ENCODE results near the gene FAM222A.

Gene FAM222A

DNA sequence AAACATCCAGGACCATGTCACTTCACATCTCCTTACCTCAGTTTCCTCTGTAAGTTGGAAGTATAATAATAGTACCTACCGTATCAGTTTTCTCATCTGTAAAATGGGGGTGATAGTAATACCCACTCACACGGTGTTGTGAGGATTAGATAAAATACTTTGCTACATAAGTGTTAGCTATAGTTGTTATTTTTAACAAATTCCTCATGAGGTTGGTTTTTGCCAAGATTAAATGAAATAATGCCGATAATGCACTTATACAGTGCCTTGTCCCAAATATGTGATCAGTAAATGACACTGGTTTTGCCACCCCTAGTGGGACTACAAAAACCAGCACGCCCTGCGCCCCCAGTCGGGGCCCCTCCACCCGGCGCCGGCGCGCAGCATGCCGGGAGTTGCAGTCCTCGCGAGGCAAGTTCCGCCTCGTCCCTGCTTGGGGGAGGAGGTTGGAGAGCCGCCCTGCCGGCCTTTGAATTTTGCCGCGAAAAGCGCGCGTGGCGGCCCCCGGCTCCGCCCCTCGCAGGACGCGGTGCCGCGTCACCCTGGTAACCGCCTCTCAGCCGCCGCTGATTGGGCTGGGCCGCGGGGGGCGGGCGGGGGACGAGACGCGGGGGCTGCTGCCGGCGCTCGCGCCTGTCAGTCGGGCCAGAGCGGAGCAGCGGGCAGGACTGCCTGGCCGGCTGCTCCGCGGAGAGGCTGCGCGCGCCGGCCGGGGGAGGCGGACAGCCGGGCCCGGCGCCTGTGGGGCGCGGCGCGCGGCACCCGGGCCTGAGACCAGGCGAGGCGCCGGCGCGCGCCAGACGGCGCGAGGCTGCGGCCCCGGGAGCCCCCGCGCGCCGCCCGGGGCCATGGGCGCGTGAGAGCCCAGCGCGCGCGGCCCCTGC is at the start of gene FAM222A:
Gene FAM222A, plus strand, starts transcription at position 639 of the 884 bp plus-strand sequence. CDS start 30,322 bp downstream, outside the sequence.
- DNase-seq (ENCODE audit: low read depth in 1 of 2, low spot score in 1 of 2), result peak; percentile 90 to 93

DNA sequence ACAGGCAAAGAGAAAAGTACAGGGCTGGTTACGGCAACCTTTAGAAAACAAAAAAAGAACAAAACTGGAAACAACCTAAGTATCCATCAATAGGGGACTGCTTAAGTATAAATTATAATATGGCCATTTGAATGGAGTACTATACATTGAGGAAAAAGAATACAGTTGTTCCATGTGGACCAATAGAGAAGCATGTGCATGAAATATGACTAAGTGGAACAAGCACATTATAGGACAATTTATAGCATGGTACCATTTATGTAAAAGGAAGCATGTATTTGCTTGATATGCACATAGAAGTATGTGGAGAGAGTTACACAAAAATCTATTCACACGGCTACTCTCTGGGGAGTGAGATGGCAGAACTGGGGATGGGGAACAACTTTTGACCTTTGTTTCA is 49.2 kb upstream of the FAM222A start:
- DNase-seq (ENCODE audit: low read depth in 1 of 2, low spot score in 1 of 2), result no peak

DNA sequence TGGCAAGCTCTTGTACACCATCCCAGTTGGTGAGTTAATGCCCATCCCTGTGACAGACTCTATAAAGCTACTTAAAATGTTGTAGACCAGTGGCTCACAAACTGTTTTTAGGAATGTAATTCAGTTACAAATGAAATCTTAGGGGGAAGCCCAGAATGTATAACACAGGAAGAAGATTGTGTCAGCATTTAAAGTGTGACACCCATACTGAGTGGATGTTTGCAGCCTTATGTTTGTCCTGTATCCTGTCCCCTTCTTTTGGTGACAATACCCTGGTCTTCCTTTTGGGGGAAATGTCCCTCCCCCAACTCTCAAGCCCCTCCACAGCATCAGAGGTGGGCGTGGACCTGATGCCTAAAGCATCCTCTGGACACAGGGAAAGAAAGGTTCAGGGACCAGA is 47.6 kb upstream of the FAM222A start:
- no peak for DNase-seq (ENCODE audit: low read depth in 1 of 2, low spot score in 1 of 2)

DNA sequence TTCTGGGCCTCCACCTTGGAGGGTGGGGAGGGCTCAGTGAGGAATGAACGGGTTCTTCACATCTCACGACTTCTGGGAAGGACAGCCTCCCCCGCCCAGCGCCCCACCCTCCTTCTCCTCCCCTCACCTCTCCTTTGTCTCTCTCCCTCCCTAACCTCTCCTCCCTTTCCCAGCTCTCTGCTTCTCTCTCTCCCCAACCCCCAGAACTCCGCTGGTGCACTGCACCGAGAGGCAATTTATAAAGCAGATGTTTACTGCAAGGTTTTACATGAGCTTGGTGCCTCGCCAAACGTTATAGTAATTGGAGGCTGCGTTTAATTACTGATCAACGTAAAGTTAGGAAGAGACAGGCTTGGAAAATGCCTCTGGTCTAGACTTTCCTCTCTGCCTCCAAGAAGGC is 42.9 kb upstream of the FAM222A start:
- DNase-seq (ENCODE audit: low read depth in 1 of 2, low spot score in 1 of 2), result no peak

DNA sequence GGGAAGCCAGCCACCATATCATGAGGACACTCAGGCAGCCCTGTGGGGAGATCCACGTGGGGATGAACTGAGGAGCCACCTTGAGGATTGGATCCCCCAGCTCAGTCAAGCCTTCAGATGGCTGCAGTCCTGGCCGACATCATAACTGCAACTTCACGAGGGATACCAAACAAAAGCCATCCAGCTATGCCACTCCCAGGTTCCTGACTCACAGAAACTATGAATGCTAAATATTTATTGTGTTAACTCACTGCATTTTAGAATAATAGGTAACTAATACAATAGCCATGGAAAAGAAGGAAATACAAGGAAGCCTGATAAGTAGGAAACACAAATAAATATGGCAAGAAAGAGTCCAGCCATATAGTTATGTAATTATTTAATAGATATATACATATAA is 42.1 kb upstream of the FAM222A start:
- no peak for DNase-seq (ENCODE audit: low read depth in 1 of 2, low spot score in 1 of 2)

DNA sequence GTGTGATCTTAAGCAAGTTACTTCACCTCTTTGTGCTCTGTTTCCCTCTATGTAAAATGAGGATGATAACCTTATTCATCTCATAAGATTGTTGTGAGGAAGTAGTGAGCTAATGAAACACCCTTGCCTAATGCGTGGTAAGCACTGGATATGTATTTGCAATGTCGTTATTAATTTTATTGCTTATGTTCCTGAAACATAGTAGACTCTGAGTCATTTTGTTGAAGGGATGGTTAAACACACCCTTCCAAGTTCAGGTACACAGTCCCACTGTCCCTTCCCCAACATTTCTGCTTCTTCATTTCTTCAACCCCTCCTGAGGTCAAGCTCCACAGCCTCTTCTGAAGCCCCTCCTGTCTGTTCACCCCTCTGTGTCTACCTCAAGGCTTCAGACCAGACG is 40.2 kb upstream of the FAM222A start:
- no peak for DNase-seq (ENCODE audit: low read depth in 1 of 2, low spot score in 1 of 2)

DNA sequence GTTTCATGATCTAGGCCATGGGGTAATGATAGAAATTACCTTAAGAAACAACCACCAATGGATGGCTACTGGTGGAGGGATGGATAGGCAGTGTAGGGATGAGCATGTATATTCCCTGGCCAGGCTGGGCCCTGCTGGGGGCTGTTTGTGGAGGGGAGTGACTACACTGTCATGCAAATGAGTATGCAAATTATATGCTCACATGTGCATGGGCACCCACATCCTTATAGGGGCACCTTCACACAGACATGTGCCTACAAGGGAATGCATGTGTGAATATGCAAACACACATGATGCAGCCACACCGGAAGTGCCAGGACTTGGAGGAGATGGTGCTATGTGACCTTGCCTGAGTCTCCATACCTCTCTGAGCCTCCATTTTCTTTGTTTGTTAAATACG is 39.7 kb upstream of the FAM222A start:
- no peak for DNase-seq (ENCODE audit: low read depth in 1 of 2, low spot score in 1 of 2)

DNA sequence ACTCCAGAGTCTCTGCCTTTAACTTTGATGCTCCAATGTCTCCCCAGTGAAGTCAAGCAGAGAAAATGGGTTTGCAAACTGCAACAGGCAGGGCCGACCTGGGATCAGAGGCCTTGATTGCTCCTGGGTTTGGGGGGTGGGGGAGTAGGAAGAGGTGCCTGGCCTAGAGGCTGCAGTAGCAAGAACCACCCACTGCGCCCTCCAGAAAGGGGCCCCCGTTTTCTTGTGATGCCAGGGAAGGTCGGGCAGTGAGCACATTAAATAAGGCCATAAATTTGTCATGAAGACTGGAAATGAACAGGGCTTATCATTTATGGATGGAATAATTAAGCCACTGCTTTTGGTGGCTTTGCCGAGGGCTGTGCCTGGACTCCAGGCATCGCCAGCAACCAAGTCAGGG is 38.2 kb upstream of the FAM222A start:
- no peak for DNase-seq (ENCODE audit: low read depth in 1 of 2, low spot score in 1 of 2)

DNA sequence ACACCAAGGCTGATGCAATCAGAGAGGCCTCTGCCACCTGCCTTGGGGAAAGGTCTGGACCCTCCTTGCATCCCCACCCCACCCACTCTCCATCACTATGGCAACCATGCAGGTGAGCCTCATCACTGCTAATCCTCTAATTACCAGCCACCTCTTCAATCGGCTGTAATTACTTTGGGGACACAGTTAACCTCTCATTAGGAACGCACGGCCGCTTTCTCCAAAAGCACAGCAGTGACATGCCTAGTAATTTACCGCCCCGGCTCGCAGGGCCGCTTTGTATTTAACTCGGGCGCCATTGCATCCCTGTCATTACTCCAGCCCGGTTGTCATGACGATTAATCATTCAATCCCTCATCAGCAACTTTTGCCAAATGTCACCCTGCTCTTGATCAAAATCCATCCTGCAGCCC is 36.3 kb upstream of the FAM222A start:
- DNase-seq (ENCODE audit: low read depth in 1 of 2, low spot score in 1 of 2), result no peak

DNA sequence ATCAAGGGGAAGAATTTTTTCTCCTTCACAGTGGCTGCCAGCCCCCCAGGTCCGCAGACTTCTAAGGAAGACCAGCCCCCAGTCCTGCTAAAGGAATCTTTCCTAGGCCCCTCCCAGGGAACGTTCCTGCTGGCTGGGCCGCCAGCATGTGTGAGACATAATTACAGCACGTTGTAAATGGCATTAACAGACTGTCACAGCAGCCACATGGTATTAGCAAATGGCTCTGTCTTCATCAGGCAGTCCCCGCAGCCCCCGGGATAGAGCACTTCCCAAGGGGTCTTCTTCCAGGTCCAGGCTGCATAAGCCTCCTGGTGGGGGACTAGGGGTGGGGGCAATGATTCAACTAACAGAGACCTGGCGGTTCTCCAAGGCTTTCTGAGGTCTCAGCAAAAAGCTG is 34.9 kb upstream of the FAM222A start:
- DNase-seq (ENCODE audit: low read depth in 1 of 2, low spot score in 1 of 2), result no peak

DNA sequence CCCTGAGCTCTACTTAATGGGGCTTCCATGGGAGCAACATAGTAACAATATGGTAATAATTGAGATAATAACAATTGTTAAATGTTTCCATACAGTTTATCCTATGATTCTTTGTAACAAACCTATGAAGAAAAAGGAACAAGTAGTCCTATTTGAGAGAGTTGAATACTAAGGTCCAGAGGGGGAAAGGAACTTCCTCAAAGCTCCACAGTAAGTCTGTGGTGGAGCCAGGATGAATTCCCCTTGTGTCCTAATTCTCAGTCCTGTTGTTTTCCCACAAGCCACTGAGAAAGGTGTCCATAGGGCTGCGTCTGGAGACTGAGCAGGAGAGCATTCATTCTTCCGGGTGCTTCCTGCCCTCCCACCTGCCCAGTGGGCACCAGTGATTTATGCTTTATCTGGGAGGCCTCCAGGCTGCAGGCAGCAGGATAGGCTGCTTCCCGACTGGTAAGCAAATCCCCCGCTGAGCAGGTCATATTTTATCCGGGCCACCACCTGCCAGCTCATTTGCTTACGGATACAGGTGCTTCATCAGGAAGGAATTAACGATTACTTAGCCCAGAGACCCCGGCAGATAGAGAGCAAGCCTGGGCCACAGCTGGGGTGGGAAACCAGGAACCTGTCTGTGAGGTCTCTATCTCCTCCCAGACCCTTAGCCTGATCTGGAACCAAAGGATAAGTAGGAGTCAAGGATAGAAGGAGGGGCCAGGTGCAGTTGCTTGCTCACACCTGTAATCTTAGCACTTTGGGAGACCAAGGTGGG is 33.9 kb upstream of the FAM222A start:
- DNase-seq (ENCODE audit: low read depth in 1 of 2, low spot score in 1 of 2), result no peak

DNA sequence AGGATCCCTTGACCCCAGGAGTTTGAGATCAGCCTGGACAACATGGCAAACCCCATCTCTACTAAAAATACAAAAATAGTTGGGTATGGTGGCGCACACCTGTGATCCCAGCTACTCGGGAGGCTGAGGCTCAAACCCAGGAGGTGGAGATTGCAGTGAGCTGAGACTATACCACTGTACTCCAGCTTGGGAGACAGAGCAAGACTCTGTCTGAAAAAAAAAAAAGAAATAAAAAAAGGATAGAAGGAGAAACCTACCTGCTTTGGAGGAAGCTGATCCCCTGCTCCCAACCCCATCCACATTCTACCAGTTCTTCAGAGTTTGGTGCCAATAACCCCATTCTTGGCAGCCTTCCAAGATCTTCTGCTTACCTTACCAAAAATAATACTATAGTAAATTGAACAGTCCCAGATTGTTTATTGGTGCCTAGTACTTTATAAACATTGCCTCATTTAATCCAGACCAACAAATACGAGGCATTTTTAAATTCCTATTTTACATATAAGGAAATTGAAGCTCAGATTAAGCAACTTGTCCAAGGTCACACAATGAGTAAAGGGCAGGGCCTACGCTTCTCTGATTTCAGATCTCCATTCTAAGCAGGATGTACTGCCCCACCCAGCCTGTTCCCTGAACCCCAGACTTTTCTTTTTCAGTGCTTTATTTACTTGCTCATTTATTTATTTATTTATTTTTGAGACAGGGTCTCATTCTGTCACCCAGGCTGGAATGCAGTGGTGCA is 33.2 kb upstream of the FAM222A start:
- DNase-seq (ENCODE audit: low read depth in 1 of 2, low spot score in 1 of 2), result no peak

DNA sequence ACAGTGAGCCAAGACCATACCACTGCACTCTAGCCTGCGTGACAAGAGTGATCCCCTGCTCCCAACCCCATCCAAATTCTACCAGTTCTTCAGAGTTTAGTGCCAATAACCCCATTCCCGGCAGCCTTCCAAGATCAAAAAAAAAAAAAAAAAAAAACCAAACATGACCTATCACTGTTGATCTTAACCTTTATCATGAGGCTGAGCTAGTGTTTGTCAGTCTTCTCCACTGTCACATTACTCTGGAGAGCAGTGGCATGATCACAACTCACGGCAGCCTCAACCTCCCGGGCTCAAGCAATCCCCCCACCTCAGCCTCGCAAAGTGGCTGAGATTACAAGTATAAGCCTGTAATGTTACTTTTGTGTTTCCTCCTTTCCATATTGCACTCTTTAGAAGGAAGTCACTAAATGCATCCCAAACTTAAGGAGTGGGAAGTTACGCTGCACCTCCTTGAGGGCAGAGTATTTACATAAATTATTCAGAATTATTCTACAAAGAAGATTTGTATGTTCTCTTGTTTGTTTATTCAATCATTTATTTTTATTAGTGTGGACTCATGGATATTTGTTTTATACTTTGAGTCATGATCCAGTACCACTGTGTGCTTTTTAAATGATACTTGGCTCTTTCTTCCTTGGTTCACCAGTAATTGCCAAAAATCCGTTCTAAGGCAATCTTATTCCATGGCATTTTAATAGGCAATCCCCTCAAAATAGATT is 31.5 kb upstream of the FAM222A start:
- DNase-seq (ENCODE audit: low read depth in 1 of 2, low spot score in 1 of 2), result no peak

DNA sequence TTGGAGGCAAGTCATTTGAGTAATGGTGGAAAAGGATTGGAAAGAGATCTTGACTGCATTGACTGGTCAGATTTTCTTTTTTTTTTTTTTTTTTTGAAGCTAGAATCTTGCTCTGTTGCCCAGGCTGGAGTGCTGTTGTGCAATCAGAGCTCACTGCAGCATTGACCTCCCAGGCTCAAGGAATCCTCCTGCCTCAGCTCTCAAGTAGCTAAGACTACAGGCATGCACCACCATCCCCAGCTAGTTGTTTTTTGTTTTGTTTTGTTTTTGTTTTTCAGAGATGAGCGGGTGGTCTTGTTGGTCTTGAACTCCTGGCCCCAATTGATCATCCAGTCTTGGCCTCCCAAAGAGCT is 30.9 kb upstream of the FAM222A start:
- no peak for DNase-seq (ENCODE audit: low read depth in 1 of 2, low spot score in 1 of 2)

DNA sequence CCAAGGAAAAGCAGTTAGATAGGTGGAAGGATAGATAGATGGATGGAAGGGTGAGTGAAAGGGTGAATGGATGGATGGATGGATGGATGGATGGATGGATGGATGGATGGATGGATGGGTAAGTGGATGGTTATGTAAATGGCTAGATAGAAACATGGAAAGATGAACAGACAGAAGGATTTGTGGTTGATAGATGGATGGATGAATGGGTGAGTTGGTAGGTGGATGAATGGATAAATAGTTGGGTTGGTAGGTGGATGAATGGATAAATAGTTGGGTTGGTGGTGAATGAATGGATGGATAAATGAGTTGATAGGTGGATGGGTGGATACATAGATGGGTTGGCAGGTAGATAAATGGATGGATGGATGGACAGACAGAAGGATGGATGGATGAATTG is 30.3 kb upstream of the FAM222A start:
- no peak for DNase-seq (ENCODE audit: low read depth in 1 of 2, low spot score in 1 of 2)

DNA sequence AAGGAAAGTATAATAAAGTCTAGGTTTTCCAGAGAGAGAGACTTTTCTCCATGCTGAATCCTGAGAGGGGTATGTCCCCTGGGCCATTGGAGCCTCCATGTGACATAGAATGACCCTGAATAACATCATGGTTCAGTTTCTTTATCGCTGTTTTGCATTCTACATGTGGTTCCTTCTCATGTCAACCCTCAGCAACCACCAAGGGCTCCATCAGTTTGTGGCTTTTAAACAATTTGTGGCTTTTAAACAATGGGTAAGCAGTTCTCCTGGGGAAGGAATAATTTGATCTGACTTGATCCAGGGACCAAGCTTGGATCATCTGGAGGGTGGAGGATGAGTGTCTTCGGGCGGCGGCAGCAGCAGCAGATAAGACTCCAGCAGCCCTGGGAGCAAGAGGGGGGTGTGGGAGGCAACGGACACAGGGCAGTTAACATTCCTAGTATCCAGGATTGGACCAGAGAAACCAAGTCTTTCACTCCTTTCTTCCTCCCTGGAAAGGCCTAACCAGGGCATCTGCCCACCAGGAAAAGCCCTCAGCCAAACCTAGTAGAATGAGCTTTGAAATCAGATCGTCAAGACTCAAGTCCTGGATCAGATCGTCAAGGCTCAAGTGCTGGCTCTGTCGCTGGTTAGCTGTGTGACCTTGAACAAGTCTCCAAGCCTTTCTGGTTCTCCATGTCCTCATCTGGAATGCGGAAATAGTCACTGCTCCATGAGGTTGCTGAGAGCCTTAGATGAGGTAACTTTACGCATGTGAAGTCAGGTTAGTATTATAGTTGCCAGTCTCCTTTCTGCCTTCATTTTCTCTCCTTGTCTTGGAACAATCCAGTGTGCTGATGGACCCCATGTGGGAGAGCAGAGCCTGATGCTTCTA is 27.8 kb upstream of the FAM222A start:
- no peak for DNase-seq (ENCODE audit: low read depth in 1 of 2, low spot score in 1 of 2)

DNA sequence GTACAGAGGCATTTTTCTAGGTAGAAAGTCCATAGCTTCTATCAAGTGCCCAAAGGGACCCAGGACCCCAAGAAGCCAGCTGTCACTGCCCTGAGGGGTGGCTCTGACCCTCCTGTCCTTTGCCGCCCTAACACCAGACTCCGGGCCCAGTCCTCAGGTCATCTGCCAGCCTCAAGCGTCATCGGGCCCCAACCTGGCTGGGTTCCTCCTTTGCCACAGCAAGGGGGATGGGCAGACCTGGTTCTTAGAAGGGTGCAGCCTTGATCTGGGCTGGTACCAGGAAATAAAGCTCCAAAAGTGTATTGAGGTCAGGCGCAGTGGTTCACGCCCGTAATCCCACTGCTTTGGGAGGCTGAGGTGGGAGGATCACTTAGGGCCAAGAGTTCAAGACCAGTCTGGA is 27.1 kb upstream of the FAM222A start:
- DNase-seq (ENCODE audit: low read depth in 1 of 2, low spot score in 1 of 2), result no peak

DNA sequence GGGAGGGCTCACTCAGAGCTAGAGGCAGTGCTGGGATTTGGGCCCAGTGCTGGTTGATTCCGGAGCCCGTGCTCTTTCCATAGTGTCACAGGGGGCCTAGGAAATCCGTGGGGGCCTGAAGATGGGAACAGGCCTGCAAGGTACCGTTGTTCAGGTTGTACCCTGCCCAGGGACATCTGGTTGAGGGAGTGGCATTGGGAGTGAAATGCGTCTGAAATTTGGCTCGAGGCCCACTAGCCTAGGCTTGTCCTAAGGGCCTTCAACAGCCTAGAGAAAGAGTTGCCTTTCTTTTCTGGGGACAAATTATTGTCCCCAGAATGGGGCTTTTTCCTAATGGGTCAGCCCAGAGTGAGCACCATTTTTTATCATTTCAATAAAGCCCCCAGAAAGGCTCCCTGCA is 26.4 kb upstream of the FAM222A start:
- no peak for DNase-seq (ENCODE audit: low read depth in 1 of 2, low spot score in 1 of 2)

DNA sequence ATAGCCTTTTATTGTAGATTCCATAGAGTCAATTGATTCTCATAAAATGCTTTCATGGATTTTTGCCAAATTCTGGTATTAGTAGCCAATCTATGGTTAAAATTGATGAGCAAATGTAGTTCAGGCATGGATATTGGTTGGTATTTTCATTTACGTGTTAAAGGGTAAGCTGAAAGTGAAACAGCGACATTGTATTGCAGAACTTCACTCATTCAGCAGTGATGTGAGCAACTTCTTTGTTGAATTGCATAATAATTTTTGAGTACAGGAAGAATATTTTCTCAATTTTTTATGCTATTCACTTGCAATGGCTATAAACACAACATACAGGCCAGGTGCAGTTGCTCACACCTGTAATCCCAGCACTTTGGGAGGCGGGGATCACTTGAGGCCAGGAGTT is 24.2 kb upstream of the FAM222A start:
- no peak for DNase-seq (ENCODE audit: low read depth in 1 of 2, low spot score in 1 of 2)

DNA sequence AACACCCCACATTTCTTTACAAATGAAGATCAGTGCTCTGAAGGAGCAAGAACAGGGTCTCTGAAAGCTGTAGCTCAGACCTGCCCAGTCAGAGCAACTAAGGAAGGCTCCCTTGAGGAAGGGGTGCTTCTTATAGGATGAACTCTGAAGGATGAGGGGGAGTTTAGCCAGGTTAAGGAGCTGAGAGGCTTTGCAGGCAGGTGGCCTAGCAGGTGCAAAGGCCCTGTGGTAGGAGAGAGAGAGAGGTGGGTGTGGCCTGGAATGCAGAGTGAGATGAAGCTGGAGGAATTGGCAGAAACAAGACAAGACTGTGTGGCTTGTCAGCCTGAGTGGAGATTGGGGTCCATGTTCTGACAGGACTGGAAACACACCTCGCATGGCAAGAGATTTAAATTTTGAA is 20.5 kb upstream of the FAM222A start:
- DNase-seq (ENCODE audit: low read depth in 1 of 2, low spot score in 1 of 2), result no peak

All from activated CD4-positive, alpha-beta T cell treated with anti-CD3 and anti-CD28 coated beads, Interleukin-2, amount 50 U/mL, for 24 hours (primary cell).